Activated CD8-positive, alpha-beta memory T cell treated with anti-CD3 and anti-CD28 coated beads, Interleukin-2, amount 50 U/mL, for 24 hours (primary cell): ENCODE results near the gene SAMD10.
"Not testable (repeated sequence)": the region's sequence is repeated elsewhere in the genome, so short reads cannot be mapped to it uniquely, and the experiment has no call there.

Experiments
- DNase-seq: peaks from one replicate; pipeline ENCODE4 v3.0.0-alpha.2; 2020; ENCODE audit errors: extremely low read depth

The SAMD10 gene

GRCh38 chr20:63968928-63969760, 10.3 kb downstream of the SAMD10 start:
- no peak for DNase-seq

- no peak for DNase-seq
These were observed 11.1 kb downstream of the SAMD10 start for GRCh38 chr20:63968136-63968927.

- no peak for DNase-seq
These were observed 11.9 kb downstream of the SAMD10 start for GRCh38 chr20:63967330-63968135.

- DNase-seq = no peak
These were observed 12.5 kb downstream of the SAMD10 start for GRCh38 chr20:63966944-63967322.

DNA sequence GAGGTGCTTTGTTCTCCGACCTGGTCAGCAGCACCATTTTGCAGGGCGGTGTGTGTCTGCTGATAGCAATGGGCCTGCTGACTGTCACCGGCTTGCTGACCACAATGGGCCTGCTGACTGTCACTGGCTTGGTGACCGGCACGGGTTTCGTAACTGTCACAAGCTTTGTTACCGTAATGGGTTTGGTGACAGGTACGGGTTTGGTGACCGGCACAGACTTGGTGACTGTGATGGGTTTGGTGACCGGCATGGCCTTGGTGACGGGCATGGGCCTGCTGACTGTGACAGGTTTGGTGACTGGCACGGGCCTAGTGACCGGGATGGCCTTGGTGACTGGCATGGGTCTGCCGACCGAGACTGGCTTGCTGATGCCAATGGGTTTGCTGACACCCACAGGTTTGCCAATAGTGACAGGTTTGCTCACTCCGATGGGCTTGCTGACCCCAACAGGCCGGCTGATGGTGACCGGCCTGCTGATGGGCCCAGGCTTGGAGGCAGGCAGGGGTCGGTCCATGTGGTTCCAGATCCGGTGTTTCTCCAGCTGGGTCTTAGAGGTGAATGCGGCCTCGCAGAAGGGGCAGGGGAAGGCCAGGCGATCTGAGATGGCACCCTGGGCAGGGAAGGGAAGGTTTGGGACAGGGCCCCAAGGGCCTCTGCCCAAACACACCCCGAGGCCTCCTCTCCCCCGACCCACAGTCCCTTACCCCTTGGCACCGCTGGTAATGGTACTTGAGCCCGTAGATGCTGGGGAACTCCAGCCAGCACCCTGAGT, 13.1 kb downstream of the SAMD10 start:
- no peak for DNase-seq

DNA sequence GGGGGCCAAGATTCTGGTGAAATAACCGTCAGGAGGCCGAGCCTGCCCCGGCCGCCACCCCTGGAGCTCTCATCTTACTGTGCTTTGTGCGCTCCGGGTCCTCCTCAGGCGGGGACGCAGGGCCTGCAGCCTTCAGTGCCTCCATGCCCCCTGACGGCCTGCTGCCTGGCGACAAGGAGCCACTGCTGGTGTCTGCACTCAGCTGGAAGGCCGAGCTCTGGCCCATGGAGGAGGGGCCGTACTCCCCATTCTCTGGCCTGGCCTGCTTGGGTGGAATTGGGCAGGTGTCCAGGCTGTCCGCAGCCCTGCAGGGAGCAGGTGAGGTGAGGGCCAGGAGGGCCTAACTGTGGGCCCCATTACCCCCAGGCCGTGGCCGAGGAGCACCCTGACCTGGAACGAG, 15.0 kb downstream of the SAMD10 start:
- no peak for DNase-seq

DNA sequence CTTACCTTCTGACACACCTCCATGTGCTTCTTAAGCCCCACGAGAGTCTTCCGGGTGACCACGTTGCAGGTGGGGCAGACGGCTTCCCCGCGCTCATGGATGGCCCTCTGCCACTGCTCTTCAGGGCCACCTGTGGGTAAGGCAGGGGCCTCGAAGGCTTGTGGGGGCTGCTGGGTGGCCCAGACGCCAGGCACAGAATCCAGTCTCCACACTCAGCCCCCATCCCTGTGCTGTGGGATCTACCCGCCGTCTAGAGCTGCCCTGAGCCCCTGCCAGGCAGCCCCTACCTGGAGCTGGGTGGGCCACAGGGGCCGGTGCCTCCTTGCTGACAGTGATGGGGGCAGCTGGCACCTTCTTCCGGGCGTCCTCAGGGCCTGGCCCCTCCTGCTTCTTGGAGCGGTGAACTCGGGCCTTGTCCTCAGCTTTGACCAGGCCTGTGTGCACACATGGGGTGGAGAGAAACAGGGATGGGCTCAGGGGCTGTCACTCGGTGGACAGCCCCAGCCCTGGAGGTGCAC, 15.6 kb downstream of the SAMD10 start:
- DNase-seq = no peak

DNA sequence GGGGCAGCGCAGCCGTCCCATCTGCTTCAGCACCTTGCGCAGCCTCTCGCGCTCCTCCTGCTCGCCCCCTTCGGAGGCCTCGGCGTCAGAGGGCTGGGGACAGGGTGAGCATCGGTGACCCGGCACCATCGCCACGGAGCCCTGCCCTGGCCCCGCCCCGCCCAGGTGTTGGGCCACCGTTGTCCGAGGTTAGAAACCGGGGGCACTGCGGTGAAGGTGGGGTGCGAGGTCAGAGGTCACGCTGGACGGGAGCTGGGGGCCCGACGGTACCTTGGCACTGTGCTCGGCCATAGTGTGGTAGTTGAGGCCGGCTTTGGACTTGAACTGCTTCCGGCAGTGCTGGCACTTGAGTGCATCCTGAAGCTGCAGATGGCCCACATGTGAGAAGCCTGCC, 16.1 kb downstream of the SAMD10 start:
- DNase-seq = no peak

DNA sequence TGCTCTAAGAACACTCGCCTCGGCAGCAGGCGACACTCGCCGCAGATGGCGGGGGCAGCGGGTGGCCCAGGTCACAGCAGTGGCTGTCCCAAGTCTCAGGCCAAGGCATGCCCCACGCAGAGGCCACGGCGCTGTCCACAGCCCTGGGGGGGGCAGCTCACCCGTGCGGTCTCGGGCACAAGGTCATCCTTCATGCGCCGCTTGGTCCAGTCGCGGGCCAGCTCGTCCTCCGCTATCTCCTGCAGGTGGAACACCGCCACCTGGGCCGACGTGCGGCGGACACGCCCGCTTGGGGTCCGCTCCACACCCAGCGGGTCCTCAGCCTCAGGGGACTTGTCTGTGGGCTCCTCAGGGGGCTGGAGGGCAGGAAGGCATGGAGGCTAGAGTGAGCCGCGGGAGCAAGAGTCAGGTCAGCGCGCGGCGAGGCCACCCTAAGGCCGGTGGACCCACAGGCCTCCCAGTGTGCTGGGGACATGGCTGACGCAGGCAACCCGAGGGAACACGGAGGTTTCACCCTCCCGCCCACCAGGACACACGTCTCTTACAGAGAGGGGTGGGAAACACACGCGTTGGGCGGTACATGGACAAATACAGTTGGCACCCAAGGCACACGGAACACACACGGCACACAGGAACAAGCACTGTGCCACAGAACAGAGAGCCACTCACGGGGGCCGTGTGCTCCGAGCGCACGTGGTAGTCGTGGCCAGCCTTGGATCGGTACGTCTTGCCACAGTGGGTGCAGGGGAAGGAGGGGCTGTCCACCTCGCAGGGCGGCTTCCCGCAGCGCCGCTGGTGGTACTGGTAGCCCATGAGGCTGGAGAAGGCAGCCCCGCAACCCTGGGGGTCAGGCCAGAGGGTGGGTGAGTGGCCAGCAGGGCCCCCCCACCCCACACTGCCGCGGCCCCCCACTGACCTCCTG, 16.8 kb downstream of the SAMD10 start:
- no peak for DNase-seq

DNA sequence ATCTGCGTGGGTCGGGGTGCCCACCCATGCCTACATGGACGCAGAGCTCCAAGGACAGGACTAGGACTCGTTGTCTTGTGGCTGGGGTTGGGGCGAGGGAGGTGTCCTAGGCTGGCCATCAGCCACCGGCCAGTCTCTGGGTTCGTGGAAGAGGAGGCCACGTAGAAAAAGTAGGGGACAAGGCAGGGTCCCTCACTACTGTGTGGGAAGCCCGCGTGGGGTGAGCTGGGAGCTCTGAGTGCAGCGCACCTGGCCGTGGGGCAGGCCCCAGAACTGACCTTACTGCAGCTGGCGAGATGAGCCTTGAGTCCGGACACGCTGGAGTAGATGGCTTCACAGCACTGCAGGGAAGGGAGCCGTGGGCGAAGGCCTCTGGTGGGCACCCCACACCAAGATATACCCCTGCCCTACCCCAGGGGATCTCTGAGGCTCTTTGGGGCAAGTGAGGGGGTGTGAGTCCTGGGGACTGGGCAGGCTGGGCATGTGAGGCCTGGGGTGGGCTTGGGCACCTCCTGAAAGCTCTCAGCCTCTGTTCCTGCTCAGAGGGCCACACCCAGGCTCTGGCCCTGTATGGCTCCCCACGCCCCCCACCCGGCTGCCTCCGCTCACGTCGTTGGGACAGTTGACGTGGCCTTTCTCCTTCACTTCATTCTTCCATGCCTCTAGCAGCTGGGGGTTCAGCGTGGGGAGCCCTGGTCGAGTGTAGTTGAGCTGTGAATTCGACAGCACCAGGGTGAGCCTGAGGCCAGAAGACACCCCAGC, 17.6 kb downstream of the SAMD10 start:
- DNase-seq = no peak

GRCh38 chr20:63960654-63961621, 18.5 kb downstream of the SAMD10 start:
- not testable (repeated sequence) for DNase-seq

GRCh38 chr20:63959699-63960075, 19.8 kb downstream of the SAMD10 start:
- no peak for DNase-seq

DNA sequence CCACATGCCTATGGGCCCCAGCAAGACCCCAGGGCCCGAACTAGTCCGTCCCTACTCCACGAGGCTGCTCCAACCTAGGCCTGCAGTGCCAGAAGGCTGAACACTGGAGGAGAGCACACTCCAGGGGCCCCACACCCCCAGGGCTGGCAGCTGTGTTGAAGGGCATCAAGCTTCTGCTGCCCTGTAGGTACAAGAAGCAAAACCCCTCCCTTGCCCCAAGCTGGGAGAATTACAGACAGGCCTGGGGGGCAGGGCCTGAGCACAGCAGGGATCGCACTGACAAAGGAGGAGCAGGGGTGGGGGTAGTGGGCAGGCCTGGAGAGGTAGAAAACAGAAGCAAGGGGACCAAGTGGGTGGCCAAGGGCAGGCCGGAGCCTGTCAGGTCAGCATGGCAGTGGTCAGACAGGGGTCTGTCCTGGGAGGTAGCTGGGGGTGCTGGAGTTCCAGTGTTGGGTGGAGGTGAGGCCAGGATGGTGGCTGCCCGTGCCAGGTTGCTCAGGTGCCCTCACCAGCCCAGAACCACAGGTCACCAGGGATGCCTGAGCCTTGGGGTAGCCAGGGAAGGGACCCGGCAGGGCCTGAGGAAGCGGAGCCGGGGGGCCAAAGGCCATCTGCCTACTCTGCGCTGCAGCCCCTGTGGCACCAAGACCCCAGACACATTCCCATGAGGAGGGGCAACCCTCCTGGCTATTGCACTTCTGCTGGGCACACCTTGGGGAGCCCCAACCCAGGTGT, 20.3 kb downstream of the SAMD10 start:
- no peak for DNase-seq

GRCh38 chr20:63958471-63958870, 21.0 kb downstream of the SAMD10 start:
- DNase-seq = no peak

GRCh38 chr20:63957690-63958441, 21.6 kb downstream of the SAMD10 start:
- DNase-seq = no peak

GRCh38 chr20:63957004-63957689, 22.3 kb downstream of the SAMD10 start:
- no peak for DNase-seq
